Measurements from ENCODE around the gene DGKD.

DNA sequence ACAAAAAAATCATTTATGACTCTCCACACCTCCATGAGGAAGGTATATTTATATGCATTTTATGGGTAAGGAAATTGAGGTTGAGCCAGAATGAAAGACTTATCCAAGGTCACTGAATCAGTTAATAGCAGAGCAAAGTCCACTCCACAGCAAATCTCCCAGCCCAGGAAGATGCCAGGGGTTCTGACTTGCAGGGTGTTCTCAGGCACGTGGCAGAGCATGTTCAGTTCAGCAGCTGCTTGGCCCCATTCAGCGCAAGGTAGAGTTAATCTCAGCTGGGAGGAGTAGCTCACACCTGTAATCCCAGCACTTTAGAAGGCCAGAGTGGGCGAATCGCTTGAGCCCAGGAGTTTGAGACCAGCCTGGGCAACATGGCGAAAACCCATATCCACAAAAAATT lies 17.8 kb upstream of the DGKD start:
- no peak for TF ChIP-seq POLR2A (IDR thresholded peaks at IDR 0.05)
- TF ChIP-seq, protein P1, sequence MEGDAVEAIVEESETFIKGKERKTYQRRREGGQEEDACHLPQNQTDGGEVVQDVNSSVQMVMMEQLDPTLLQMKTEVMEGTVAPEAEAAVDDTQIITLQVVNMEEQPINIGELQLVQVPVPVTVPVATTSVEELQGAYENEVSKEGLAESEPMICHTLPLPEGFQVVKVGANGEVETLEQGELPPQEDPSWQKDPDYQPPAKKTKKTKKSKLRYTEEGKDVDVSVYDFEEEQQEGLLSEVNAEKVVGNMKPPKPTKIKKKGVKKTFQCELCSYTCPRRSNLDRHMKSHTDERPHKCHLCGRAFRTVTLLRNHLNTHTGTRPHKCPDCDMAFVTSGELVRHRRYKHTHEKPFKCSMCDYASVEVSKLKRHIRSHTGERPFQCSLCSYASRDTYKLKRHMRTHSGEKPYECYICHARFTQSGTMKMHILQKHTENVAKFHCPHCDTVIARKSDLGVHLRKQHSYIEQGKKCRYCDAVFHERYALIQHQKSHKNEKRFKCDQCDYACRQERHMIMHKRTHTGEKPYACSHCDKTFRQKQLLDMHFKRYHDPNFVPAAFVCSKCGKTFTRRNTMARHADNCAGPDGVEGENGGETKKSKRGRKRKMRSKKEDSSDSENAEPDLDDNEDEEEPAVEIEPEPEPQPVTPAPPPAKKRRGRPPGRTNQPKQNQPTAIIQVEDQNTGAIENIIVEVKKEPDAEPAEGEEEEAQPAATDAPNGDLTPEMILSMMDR (IDR thresholded peaks at IDR 0.05), result no peak
- TF ChIP-seq EP300 (IDR thresholded peaks at IDR 0.05), result no peak
- TF ChIP-seq POLR2AphosphoS5 (IDR thresholded peaks at IDR 0.05), result no peak

Data from suprapubic skin (tissue), 4 donors.